ENCODE data around the gene WNT11. TPM values are rescaled to one million over a fixed set of nuclear protein-coding genes. Genes with fewer than 3 reads are reported as not detected.

WNT11 gene
- polyA plus RNA-seq, 1 of the 3 experiments (the other 2 are of a cell fraction), result 0.43 TPM

DNA sequence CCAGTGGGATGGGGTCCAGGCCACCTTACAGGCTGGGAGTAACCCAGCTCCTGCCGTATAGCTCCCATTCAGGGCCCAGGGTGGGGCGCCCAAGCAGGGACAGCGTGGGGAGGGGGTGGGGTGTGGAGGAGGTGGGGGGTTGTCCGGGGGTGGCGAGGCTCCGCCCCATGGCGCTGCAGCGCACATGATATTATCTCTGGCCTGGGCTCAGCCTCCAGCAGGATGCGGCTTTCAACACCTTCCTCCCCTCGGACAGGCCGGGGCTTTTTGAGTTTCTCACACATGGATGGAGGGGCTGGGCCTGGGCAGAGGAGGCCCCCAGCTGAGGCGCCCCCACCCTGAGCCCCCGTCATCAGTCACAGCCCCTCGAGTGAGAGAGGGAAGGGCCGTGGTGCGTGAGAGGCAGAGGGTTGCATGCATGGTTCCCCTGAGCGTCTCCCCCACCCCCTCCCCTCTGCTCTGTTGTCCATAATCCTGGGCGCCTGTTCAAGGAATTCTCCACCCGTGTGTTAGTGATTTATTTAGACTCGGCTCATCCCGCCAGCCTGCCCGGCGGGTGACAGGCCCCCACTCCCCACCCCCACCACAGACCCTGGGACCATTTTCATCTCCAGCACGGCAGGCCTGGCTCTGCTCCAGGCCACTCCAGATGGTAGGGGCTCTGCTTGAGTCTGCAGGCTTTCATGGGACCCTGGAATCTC is 44.9 kb downstream of the WNT11 start:
- Histone ChIP-seq H3K79me2 (ENCODE audit: insufficient read depth) (no peaks in the 10 kb centered on the region), H4K20me1 (ENCODE audit: insufficient read depth) (no peaks in the 10 kb centered on the region), H3K9ac (no peak overlapping the region), H3K9me2 (no peaks in the 10 kb centered on the region), H3K27me3 (ENCODE audit: insufficient read depth) (no peaks in the 10 kb centered on the region), H3K4me2 (no peak overlapping the region), H3K4me1 (ENCODE audit: control insufficient read depth in 1 of 2, insufficient read depth in 2 of 2, low read depth in 1 of 2, low read length in 1 of 2) (peaks cover 0 to 47% of the 10 kb centered on the region in 2 experiments; a peak in 2 of 4 replicates), H3K27ac (ENCODE audit: low read depth in 2 of 2, low read length in 1 of 2) (peak overlapping the region in 1 of 2 experiments; percentile 60; a peak in 2 of 4 replicates), H3K4me3 (ENCODE audit: low read depth in 2 of 2, low read length in 1 of 2) (no peak overlapping the region; a peak in 1 of 4 replicates), H2AFZ (ENCODE audit: low read depth) (no peak overlapping the region), H3K36me3 (replicated peaks in 1 of 2; ENCODE audit: control insufficient read depth in 1 of 2, insufficient read depth in 2 of 2, low read length in 1 of 2) (no peaks in the 10 kb centered on the region), H3F3A (replicated peaks; ENCODE audit: insufficient read depth) (no peaks in the 10 kb centered on the region), H3K9me3 (no peaks in the 10 kb centered on the region)
- WGBS (ENCODE audit: low lambda C conversion rate), result 44% methylated on average over 11 of the region's 24 CpGs
- DNase-seq, result peak; percentile 86
- TF ChIP-seq RAD21 (IDR thresholded peaks at IDR 0.05; ENCODE audit: low read length), result peak; percentile 18; the same call in 1 of the 2 replicates
- TF ChIP-seq EZH2phosphoT487 (IDR thresholded peaks at IDR 0.05; ENCODE audit: borderline replicate concordance, low read depth), result no peak
- 0 out of 2 replicates have a peak, but pooled peaks have one; percentile 20 for TF ChIP-seq MXI1 (IDR thresholded peaks at IDR 0.05; ENCODE audit: low read depth, low read length)
- peak; percentile 50 for TF ChIP-seq CHD2 (IDR thresholded peaks at IDR 0.05; ENCODE audit: low read length, partially characterized antibody)
- TF ChIP-seq EP300 (IDR thresholded peaks at IDR 0.05; ENCODE audit: borderline replicate concordance in 1 of 2, low read depth in 1 of 2, low read length in 1 of 2), result peak in 1 of 2 experiments; percentile 69; a peak in 1 of 4 replicates
- TF ChIP-seq GATA2 (CRISPR knock-in tag; IDR thresholded peaks at IDR 0.05), result peak; percentile 21; the same call in 1 of the 2 replicates
- CTCF ChIA-PET, result interaction anchor here (1.2 to 1.4 kb wide), 3 partner anchors 47 to 158 kb away, joined by 3 to 8 read pairs (median 4); no protein-coding TSS in a partner anchor
- POLR2A ChIA-PET, result no interaction called here

DNA sequence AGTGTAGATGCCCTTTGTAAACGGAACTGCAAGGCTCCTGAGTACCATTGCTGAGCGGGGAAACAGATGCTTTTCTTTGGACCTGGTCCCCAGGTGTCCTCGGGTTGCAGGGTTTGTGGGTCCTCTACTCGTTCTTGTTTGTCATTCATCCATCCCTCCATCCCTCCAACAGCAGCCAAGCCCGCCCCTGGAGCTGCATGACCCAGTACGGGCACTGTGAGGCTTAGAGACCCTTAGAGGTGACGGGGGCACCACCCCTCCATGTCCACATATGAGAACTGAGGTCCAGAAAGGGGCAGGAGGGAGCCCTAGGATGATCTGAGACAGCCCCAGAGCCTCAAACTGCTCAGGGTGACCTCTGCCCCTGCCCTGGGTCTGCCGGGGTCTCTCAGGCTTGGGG is 45.4 kb downstream of the WNT11 start:
- no peak for DNase-seq
- H4K20me1 ChIP-seq (ENCODE audit: insufficient read depth), result no peaks in the 10 kb centered on the region

More for the DNA sequence above, 45.4 kb downstream of the WNT11 start:
- Histone ChIP-seq H3K9me3 (no peaks in the 10 kb centered on the region), H3K36me3 (replicated peaks in 1 of 2; ENCODE audit: control insufficient read depth in 1 of 2, insufficient read depth in 2 of 2, low read length in 1 of 2) (no peaks in the 10 kb centered on the region), H3K4me3 (ENCODE audit: low read depth in 2 of 2, low read length in 1 of 2) (no peak overlapping the region), H3K4me2 (no peak overlapping the region), H3K27ac (ENCODE audit: low read depth in 2 of 2, low read length in 1 of 2) (no peak overlapping the region; a peak in 1 of 4 replicates), H3K27me3 (ENCODE audit: insufficient read depth) (no peaks in the 10 kb centered on the region), H3K9ac (no peak overlapping the region), H3F3A (replicated peaks; ENCODE audit: insufficient read depth) (no peaks in the 10 kb centered on the region), H3K79me2 (ENCODE audit: insufficient read depth) (no peaks in the 10 kb centered on the region), H3K4me1 (ENCODE audit: control insufficient read depth in 1 of 2, insufficient read depth in 2 of 2, low read depth in 1 of 2, low read length in 1 of 2) (peaks cover 0 to 53% of the 10 kb centered on the region in 2 experiments; a peak in 2 of 4 replicates), H2AFZ (ENCODE audit: low read depth) (no peak overlapping the region), H3K9me2 (no peaks in the 10 kb centered on the region)
- TF ChIP-seq FOSL2 (IDR thresholded peaks at IDR 0.05; ENCODE audit: borderline replicate concordance, low read depth) (no peak), TEAD4 (IDR thresholded peaks at IDR 0.05; ENCODE audit: borderline replicate concordance, insufficient read depth) (no peak), EP300 (IDR thresholded peaks at IDR 0.05; ENCODE audit: borderline replicate concordance in 1 of 2, low read depth in 1 of 2, low read length in 1 of 2) (no peak), ELF1 (IDR thresholded peaks at IDR 0.05) (no peak), FOXJ3 (CRISPR knock-in tag; IDR thresholded peaks at IDR 0.05) (no peak), RXRA (IDR thresholded peaks at IDR 0.05; ENCODE audit: borderline replicate concordance, low read depth) (no peak), CHD2 (IDR thresholded peaks at IDR 0.05; ENCODE audit: low read length, partially characterized antibody) (no peak), RCOR1 (IDR thresholded peaks at IDR 0.05; ENCODE audit: low read length) (no peak), MEF2A (IDR thresholded peaks at IDR 0.05; ENCODE audit: borderline replicate concordance, low read depth) (no peak), TAF1 (IDR thresholded peaks at IDR 0.05; ENCODE audit: borderline replicate concordance, low read depth, low read length) (no peak), NFIC (IDR thresholded peaks at IDR 0.05; ENCODE audit: borderline replicate concordance) (no peak), POLR2AphosphoS5 (IDR thresholded peaks at IDR 0.05; ENCODE audit: low read depth, low read length) (no peak), FOXM1 (IDR thresholded peaks at IDR 0.05; ENCODE audit: low read depth) (no peak)
- TF ChIP-seq, protein P1, sequence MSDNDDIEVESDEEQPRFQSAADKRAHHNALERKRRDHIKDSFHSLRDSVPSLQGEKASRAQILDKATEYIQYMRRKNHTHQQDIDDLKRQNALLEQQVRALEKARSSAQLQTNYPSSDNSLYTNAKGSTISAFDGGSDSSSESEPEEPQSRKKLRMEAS (IDR thresholded peaks at IDR 0.05; ENCODE audit: low read depth), result no peak
- TF ChIP-seq, protein P2, sequence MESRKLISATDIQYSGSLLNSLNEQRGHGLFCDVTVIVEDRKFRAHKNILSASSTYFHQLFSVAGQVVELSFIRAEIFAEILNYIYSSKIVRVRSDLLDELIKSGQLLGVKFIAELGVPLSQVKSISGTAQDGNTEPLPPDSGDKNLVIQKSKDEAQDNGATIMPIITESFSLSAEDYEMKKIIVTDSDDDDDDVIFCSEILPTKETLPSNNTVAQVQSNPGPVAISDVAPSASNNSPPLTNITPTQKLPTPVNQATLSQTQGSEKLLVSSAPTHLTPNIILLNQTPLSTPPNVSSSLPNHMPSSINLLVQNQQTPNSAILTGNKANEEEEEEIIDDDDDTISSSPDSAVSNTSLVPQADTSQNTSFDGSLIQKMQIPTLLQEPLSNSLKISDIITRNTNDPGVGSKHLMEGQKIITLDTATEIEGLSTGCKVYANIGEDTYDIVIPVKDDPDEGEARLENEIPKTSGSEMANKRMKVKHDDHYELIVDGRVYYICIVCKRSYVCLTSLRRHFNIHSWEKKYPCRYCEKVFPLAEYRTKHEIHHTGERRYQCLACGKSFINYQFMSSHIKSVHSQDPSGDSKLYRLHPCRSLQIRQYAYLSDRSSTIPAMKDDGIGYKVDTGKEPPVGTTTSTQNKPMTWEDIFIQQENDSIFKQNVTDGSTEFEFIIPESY (IDR thresholded peaks at IDR 0.05; ENCODE audit: borderline replicate concordance, low read depth), result no peak
- POLR2A ChIA-PET, result no interaction called here
- WGBS (ENCODE audit: low lambda C conversion rate), result 94% methylated on average over 4 of the region's 8 CpGs
- CTCF ChIA-PET, result interaction anchor here (1.2 to 1.4 kb wide), 3 partner anchors 47 to 158 kb away, joined by 3 to 12 read pairs (median 4); no protein-coding TSS in a partner anchor
